Mononuclear cell (primary cell): ENCODE data around the gene SENP8. TPM values are rescaled to one million over a fixed set of nuclear protein-coding genes. Genes with fewer than 3 reads are reported as not detected.
A peak's percentile ranks its signal among the peaks of the same experiment; 100 is the strongest.
"Not testable (repeated sequence)": the region's sequence is repeated elsewhere in the genome, so short reads cannot be mapped to it uniquely, and the experiment has no call there.

ENCODE experiments used
- H3K27me3 ChIP-seq: 2 replicates; pipeline ENCODE4 v1.6.0; 2011; ENCODE audit warnings: low read length, control low read depth; ENCODE audit not compliant: insufficient read depth
- H3K4me1 ChIP-seq: 2 replicates; pipeline ENCODE4 v1.5.1; 2011; ENCODE audit warnings: mild to moderate bottlenecking, low read length, control low read depth; ENCODE audit not compliant: insufficient read depth
- H3K4me3 ChIP-seq: 2 replicates; pipeline ENCODE4 v1.5.1; 2011; ENCODE audit warnings: mild to moderate bottlenecking, low read length, moderate library complexity
- H3K9me3 ChIP-seq: 2 replicates; pipeline ENCODE4 v1.5.1; 2011; ENCODE audit warnings: low read depth, mild to moderate bottlenecking, control low read depth, low read length
- total RNA-seq: library from RNA; depleted of rRNA; stranded (reverse); fragments of >200 nt; gene quantifications from one replicate; pipeline ENCODE4 v1.2.3, GENCODE V29; 2012

SENP8 gene
- 0.21 TPM for total RNA-seq

GRCh38 chr15:72118017-72118978 lies at the start of gene SENP8, which contains the start of gene MYO9A:
SENP8 (plus strand) TSS chr15:72118403; CDS start chr15:72139624, 21,221 bp downstream.
MYO9A (minus strand) TSS chr15:72118150; CDS start chr15:72046563, 71,587 bp downstream.
- H3K27me3 ChIP-seq: no peaks in the 10 kb centered on the region
- H3K9me3 ChIP-seq: no peaks in the 10 kb centered on the region
- peaks cover 20% of the 10 kb centered on the region for H3K4me1 ChIP-seq
- H3K4me3 ChIP-seq: peak within 1 kb of the TSS; percentile 86

- Histone ChIP-seq H3K9me3 (no peaks in the 10 kb centered on the region), H3K27me3 (no peaks in the 10 kb centered on the region), H3K4me1 (no peaks in the 10 kb centered on the region), H3K4me3 (no peak overlapping the region)
Observed at GRCh38 chr15:72068856-72069255, 49.3 kb upstream of the SENP8 start.

- no peaks in the 10 kb centered on the region for H3K4me1 ChIP-seq
- H3K9me3 ChIP-seq: no peaks in the 10 kb centered on the region
- H3K27me3 ChIP-seq: no peaks in the 10 kb centered on the region
- no peak overlapping the region for H3K4me3 ChIP-seq
Observed at GRCh38 chr15:72070817-72071447, 47.3 kb upstream of the SENP8 start.

GRCh38 chr15:72071448-72071825 lies 46.8 kb upstream of the SENP8 start:
- H3K9me3 ChIP-seq, H3K27me3 ChIP-seq, H3K4me3 ChIP-seq, H3K4me1 ChIP-seq: not testable (repeated sequence)

- Histone ChIP-seq H3K4me1 (no peaks in the 10 kb centered on the region), H3K27me3 (no peaks in the 10 kb centered on the region), H3K9me3 (no peaks in the 10 kb centered on the region), H3K4me3 (no peak overlapping the region)
Observed at GRCh38 chr15:72074335-72075060, 43.7 kb upstream of the SENP8 start.

- H3K27me3 ChIP-seq: no peaks in the 10 kb centered on the region
- no peaks in the 10 kb centered on the region for H3K4me1 ChIP-seq
- no peak overlapping the region for H3K4me3 ChIP-seq
- no peaks in the 10 kb centered on the region for H3K9me3 ChIP-seq
Observed at GRCh38 chr15:72077950-72078349, 40.3 kb upstream of the SENP8 start.

- no peak overlapping the region for H3K4me3 ChIP-seq
- H3K27me3 ChIP-seq: no peaks in the 10 kb centered on the region
- no peaks in the 10 kb centered on the region for H3K4me1 ChIP-seq
- no peaks in the 10 kb centered on the region for H3K9me3 ChIP-seq
Observed at GRCh38 chr15:72078887-72079286, 39.3 kb upstream of the SENP8 start.

- H3K9me3 ChIP-seq: no peaks in the 10 kb centered on the region
- H3K4me3 ChIP-seq: no peak overlapping the region
- no peaks in the 10 kb centered on the region for H3K4me1 ChIP-seq
- no peaks in the 10 kb centered on the region for H3K27me3 ChIP-seq
Observed at GRCh38 chr15:72082176-72082575, 36.0 kb upstream of the SENP8 start.

GRCh38 chr15:72086010-72086697 lies 32.0 kb upstream of the SENP8 start:
- Histone ChIP-seq H3K27me3 (no peaks in the 10 kb centered on the region), H3K4me3 (no peak overlapping the region), H3K9me3 (no peaks in the 10 kb centered on the region), H3K4me1 (no peaks in the 10 kb centered on the region)

GRCh38 chr15:72086920-72087648 lies 31.1 kb upstream of the SENP8 start:
- Histone ChIP-seq H3K27me3 (no peaks in the 10 kb centered on the region), H3K9me3 (no peaks in the 10 kb centered on the region), H3K4me3 (no peak overlapping the region), H3K4me1 (no peaks in the 10 kb centered on the region)

GRCh38 chr15:72092006-72092405 lies 26.2 kb upstream of the SENP8 start:
- Histone ChIP-seq H3K9me3 (no peaks in the 10 kb centered on the region), H3K4me1 (no peaks in the 10 kb centered on the region), H3K27me3 (no peaks in the 10 kb centered on the region), H3K4me3 (no peak overlapping the region)

- Histone ChIP-seq H3K9me3 (no peaks in the 10 kb centered on the region), H3K27me3 (no peaks in the 10 kb centered on the region), H3K4me3 (no peak overlapping the region)
Observed at GRCh38 chr15:72092691-72093090, 25.5 kb upstream of the SENP8 start.

GRCh38 chr15:72096796-72097195 lies 21.4 kb upstream of the SENP8 start:
- no peaks in the 10 kb centered on the region for H3K27me3 ChIP-seq
- no peaks in the 10 kb centered on the region for H3K9me3 ChIP-seq
- no peaks in the 10 kb centered on the region for H3K4me1 ChIP-seq
- no peak overlapping the region for H3K4me3 ChIP-seq

More at GRCh38 chr15:72092691-72093090, 25.5 kb upstream of the SENP8 start:
- H3K4me1 ChIP-seq: no peaks in the 10 kb centered on the region

- Histone ChIP-seq H3K9me3 (no peaks in the 10 kb centered on the region), H3K4me1 (no peaks in the 10 kb centered on the region), H3K27me3 (no peaks in the 10 kb centered on the region), H3K4me3 (no peak overlapping the region)
Observed at GRCh38 chr15:72098040-72098439, 20.2 kb upstream of the SENP8 start.
